CD4-positive, alpha-beta T cell treated with Interleukin-6 at 100 ng/mL for 8 hours (primary cell): ENCODE results near the gene ALS2.
"Not testable (repeated sequence)": the region's sequence is repeated elsewhere in the genome, so short reads cannot be mapped to it uniquely, and the experiment has no call there.

ENCODE experiments used
- DNase-seq: peaks from one replicate; pipeline ENCODE4 v3.0.0-alpha.2; 2020; ENCODE audit warnings: mixed read lengths, low spot score

Gene ALS2

GRCh38 chr2:201674794-201675193 lies 105.9 kb downstream of the ALS2 start:
- no peak for DNase-seq

GRCh38 chr2:201674298-201674697 lies 106.4 kb downstream of the ALS2 start:
- no peak for DNase-seq

GRCh38 chr2:201673546-201673945 lies 107.2 kb downstream of the ALS2 start:
- no peak for DNase-seq

- DNase-seq = not testable (repeated sequence)
Measured at GRCh38 chr2:201671205-201671604, 109.5 kb downstream of the ALS2 start.

GRCh38 chr2:201669865-201670264 lies 110.9 kb downstream of the ALS2 start:
- DNase-seq = no peak

GRCh38 chr2:201668402-201668910 lies 112.3 kb downstream of the ALS2 start:
- DNase-seq = no peak

GRCh38 chr2:201664334-201664733 lies 116.4 kb downstream of the ALS2 start:
- no peak for DNase-seq

- DNase-seq = no peak
Measured at GRCh38 chr2:201661366-201661765, 119.4 kb downstream of the ALS2 start.

- DNase-seq = no peak
Measured at GRCh38 chr2:201660293-201660895, 120.3 kb downstream of the ALS2 start.

- DNase-seq = no peak
Measured at GRCh38 chr2:201656740-201657139, 124.0 kb downstream of the ALS2 start.

GRCh38 chr2:201656102-201656501 lies 124.6 kb downstream of the ALS2 start:
- DNase-seq = no peak

GRCh38 chr2:201654616-201655384 lies 125.9 kb downstream of the ALS2 start:
- no peak for DNase-seq

GRCh38 chr2:201653221-201653620 lies 127.5 kb downstream of the ALS2 start:
- no peak for DNase-seq
